GM23248 (cell line): ENCODE measurements around the gene HM13.

Experiments
- EZH2 ChIP-seq: fragments of 200-600 bp; sonication (generic); IDR thresholded peaks from 2 replicates; pipeline ENCODE4 v1.6.1; 2018; ENCODE audit warnings: antibody characterized with exemption, mild to moderate bottlenecking; ENCODE audit not compliant: insufficient read depth, poor library complexity, severe bottlenecking
- EZH2phosphoT487 ChIP-seq: fragments of 200-600 bp; sonication (generic); IDR thresholded peaks from 2 replicates; pipeline ENCODE4 v1.6.1; 2018; ENCODE audit warnings: antibody characterized with exemption, moderate library complexity, mild to moderate bottlenecking, low read depth; ENCODE audit not compliant: insufficient read depth

GRCh38 chr20:31617432-31618104 is 103.3 kb downstream of the HM13 start:
- TF ChIP-seq EZH2 (no peak), EZH2phosphoT487 (no peak)
